HG02852 (cell line): ENCODE measurements around the gene GET4.
A peak's percentile ranks its signal among the peaks of the same experiment; 100 is the strongest.
"Not testable (repeated sequence)": the region's sequence is repeated elsewhere in the genome, so short reads cannot be mapped to it uniquely, and the experiment has no call there.

Experiments
- ATAC-seq: cut with Tn5 transposase; IDR thresholded peaks from one replicate; pipeline ENCODE4 v1.9.1; 2021; ENCODE audit warnings: mild to moderate bottlenecking, moderate library complexity; ENCODE audit not compliant: unreplicated experiment

The GET4 gene

DNA sequence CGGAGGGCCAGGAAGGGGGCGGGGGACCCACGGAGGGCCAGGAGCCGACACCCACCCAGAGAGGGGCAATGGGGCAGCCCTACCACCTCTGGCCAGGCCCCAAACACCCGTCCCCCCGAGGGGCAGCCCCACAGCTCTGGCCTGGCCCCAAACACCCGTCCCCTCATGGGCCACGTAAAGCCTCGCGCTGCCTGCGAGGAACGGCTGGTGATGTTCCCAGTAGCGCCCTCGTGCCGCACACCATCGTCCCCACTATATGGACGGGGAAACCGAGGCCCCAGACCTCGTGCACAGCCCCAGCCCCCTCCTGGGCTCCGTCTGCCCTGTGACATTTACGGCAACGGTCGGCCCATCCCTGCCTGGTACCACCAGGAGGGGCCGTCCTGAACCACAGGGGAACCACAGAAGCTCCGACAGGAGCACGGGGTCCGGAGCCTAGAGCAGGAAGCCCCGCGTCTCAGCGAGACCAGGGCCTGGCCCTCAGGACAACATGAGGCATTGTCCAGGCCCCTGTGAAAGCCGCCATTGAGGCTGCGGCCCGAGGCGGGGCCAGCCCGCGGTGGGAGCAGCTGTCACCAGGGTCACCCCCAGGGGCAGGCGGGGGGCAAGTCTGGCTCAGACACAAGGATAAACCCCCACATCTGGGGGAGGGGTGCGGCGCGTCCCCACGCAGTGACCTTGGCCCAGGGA, 35.6 kb downstream of the GET4 start:
- ATAC-seq = no peak

GRCh38 chr7:913736-914520, 37.6 kb downstream of the GET4 start:
- no peak for ATAC-seq

GRCh38 chr7:914521-915194, 38.3 kb downstream of the GET4 start:
- no peak for ATAC-seq

- no peak for ATAC-seq
Observed at GRCh38 chr7:915291-916218, 39.2 kb downstream of the GET4 start.

DNA sequence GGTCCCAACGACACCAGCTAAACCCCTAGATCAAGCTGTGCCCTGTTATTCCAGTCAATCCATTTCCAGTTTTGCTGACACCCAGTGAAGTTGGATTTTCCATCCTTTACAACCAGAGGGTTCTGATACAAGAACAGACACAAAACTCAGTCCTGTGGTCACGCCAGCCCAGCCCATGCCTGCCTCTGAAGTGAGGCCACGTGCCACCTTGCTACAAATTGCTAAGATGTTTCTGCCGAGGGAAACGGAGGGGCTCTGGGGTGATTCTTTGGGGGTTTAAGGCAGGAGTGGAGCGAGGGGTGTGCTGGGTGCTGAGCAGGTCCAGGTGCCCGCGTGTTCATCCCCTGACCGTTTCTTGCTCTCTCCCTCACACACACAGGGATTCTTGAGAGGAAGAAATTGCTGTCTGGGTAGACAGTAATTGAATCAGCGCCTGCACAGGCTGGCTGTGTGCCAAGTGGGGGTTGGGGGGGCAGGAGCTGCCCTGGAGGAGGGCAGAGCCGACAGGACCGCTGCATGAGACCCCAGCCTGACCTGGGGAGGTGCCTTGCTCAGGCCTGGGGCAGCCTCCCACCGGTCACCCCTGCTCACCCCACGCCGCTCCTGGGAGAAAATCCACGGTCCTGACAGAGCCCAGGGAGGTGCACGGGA, 40.1 kb downstream of the GET4 start:
- ATAC-seq = no peak

- ATAC-seq = no peak
Observed at GRCh38 chr7:917255-918117, 41.1 kb downstream of the GET4 start.

- ATAC-seq = no peak
Observed at GRCh38 chr7:918118-918425, 41.7 kb downstream of the GET4 start.

DNA sequence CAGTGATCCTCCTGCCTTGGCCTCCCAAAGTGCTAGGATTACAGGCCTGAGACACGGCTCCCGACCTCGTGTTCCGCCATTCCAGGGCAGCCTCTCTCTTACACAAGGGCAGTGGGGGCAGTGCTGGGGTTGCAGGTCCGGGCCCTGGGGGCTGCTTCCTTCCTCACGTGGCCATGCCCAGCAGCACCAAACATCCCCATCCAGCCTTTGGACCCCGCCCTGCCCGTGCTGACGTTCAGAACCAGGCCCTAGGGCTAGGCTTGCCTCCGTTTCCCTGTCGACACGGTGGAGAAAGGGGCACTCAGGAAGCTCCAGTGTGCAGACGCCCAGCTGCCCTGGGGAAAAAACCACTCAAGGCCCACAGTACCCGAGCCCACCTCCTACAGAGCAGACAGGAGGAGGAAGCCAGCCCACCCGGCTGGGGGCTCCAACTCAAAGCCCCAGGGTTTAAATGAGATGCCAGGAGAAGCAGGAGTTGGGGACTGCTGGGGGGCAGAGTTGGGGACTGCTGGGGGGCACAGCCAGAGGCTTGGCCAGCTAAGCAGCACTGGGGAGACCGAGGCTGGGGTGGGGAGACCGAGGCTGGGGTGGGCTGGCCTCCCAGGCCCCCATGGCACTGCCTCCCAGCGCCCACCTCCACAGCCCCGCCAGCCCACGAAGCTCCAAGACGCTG, 42.2 kb downstream of the GET4 start:
- no peak for ATAC-seq

- ATAC-seq = no peak
Observed at GRCh38 chr7:919114-919442, 42.7 kb downstream of the GET4 start.

DNA sequence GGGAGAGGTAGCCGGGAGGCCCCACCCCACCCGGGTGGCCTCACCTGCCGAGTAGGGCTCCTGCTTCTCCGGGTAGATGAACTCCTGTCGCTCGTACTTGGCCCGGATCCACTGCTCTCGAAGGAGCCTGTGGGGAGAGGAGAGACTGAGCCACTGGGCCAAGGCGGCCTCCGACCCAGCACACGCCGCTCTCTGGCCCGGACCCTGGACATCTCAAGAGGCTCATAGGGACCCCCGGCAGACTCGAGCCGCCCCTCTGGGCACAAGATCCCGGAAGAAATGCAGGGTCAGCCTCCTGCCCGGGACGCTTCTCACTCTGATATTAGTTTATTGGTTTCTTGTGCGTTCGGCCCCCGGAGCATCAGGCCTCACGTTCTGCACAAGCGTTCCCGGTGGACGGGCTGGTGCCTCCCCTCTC, 43.6 kb downstream of the GET4 start:
- no peak for ATAC-seq

DNA sequence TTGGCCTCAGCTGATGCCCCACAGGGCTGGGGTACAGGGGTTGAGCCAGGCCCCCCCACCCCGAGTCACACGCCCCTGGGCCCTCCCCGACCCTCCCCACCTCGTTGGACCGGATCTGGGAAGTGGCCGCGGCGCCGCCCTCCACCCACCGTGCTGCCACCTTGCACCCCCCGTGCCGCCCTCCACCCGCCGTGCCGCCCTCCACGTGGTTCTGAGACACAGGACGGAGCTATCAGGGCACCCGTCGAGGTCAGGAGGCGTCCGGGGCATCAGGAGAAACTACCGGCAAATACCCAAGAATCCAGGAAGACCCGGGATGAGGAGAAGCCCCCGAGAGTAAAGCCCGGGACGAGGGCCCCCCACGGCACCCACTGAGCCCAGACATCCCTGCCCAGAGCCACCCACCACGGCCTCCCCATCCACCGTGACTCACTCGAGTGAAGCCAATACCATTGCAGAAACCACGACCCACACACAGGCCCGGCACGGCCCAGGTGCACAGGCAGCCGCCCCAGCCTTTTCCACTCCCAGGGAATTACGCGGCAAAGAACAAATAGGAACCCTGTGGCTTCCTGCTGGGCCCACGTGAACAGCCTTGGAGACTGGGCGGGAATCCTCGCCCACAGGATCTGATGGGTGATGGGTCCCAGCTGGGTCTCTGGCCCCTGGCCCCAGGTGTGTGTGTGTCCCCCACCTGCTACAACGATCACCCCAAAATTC, 44.2 kb downstream of the GET4 start:
- ATAC-seq = no peak

DNA sequence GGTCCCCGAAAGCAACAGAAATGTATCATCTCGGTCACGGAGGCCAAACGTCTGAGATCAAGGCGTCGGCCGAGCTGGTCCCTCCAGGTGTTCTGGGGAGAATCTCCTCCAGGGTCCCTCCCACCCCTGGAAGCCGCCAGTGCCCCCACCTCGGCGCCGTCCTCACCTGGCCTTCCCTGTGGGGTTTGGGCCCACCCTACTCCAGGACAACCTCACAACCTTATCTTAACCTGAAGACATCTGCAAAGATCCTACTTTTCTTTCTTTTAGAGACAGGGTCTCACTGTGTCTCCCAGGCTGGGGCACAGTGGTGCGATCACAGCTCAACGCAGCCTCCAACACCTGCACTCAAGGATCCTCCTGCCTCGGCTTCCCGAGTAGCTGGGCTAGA, 44.7 kb downstream of the GET4 start:
- ATAC-seq = no peak

DNA sequence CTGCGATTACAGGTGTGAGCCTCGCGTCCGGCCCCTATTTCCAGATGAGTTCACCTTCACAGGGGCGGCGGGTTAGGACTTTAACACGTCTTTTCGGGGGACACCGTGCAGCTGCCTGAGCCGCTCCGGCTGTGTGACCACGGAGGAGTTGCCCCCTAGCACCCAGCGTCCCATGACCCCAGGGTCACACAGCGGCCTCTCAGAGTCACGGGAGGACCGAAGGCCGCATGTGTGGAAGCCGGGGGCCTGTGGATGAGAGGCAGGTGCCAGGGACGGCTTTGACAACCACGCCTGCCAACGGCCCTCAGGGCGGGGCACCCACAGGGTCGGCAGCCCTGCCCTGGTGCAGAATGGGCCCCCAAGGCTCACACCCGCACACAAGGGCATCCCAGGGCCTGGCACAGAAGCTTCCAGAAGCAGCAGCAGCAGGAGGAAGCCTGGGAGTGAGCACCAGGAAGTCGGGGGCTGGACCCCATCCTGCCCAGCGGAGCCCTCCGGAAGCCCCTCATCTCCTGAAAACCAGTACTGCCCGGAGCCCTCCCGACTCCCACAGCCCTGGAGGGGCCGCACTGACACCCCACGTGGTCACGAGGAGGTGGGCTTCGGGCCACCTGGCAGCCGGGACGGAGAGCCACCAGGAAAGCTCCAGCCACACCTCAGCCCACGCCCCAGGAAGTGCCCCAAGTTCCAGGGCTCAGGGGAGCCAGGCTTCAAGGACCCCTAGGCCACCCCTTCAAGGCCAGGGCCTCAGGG, 45.4 kb downstream of the GET4 start:
- no peak for ATAC-seq

GRCh38 chr7:922334-923107, 46.2 kb downstream of the GET4 start:
- peak; percentile 3 for ATAC-seq

GRCh38 chr7:923108-924041, 47.0 kb downstream of the GET4 start:
- peak; percentile 81 for ATAC-seq

DNA sequence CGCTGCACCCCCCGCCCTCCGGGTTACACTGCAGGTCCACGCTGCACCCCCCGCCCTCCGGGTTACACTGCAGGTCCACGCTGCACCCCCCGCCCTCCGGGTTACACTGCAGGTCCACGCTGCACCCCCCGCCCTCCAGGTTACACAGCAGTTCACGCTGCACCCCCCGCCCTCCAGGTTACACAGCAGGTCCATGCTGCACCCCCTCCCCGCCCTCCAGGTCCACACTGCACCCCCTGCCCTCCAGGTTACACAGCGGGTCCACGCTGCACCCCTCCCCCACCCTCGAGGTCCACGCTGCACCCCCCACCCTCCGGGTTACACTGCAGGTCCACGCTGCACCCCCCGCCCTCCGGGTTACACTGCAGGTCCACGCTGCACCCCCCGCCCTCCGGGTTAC, 47.7 kb downstream of the GET4 start:
- ATAC-seq = not testable (repeated sequence)
